Activated CD8-positive, alpha-beta memory T cell treated with anti-CD3 and anti-CD28 coated beads for 48 hours (primary cell): ENCODE data around the gene RBM8A.

Experiments
- DNase-seq, 3 experiments: peaks; one replicate each; pipeline ENCODE4 v3.0.0-alpha.2; 2020; ENCODE audit warnings: low read depth in 2 of 3, low spot score in 2 of 3

Gene RBM8A

DNA sequence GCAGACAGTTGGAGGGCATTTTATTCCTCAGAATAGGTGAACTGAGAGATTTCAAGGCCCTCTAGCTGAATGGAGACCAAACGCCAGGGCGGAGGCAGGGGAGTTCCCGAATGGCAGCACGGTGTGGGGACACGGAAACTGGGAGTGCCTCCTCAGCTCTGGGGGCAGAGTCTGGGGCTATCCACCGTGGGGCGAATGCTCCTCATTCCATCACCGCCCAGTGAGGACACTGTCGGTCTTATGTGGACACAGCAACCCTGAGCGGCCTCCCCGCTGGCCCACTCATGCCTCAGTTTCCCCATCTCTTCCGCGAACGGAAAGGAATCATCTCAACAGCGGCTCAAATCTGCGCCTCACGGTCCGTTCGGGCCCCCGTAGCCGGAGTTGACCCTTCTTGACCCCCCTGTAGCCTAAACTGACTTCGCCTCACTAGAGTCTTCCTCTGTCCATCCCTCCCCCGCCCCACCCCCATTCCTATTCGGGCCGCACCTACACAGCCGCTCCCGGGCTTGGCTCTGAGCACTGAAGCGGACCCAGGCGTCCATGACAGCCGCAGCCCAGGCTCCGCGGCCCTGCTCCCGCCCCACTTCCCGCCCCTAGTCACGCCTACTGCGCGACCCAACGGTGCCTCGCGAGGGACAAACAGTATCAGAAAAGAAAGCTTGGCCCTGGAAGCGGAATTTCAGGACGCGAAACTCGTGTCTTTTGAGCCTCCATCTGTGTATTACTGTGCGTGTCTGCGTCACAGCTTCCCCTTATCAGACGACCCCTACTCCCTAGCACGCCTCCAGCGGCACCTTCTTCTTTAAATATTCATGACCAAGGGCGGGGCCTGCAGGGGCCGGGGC is 8.9 kb downstream of the RBM8A start, which contains the start of gene PEX11B:
Gene PEX11B, minus strand, starts transcription at position 574 of the 848 bp plus-strand sequence. Its CDS starts 29 bp downstream, at position 545.
- DNase-seq, result peak; percentile 72 to 85 (median 76)

DNA sequence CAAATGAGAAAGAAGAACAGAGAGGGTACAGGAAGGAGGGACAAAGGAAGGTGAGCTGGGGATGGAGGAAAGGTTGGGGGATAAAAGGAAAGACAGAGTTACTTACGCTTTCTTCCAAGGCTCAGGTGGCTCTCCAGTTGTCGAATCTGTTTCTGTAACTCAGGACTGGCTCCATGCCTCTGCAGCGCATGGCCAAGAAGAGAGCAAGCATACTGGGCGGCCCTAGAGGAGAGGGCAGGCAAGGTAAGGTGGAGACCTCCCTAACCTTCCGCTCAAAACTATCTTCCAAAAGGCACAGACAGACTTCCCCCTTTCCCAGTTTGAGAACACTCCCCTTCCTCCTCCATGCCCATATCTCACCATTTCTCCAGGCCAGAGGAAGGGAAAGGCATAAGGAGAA is 9.7 kb downstream of the RBM8A start:
- no peak for DNase-seq

DNA sequence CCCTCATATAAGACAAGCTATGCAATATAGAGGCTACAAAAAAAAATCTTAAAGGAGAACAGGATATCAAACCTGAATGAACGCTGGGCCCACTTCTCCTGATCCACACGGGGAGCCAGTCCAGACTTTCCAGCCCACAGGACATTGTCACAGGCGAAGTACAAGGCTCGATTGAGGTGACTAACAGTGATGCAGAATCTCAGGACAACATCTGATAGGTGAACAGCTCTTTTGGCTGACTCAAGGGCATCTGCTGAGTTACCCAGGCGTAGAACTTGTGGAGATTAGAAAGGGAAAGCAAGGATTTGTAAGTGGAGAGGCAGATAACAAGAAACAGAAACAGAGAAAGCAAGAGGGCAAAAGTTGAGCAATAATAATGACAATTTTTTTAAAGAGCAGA is 10.5 kb downstream of the RBM8A start:
- no peak for DNase-seq

DNA sequence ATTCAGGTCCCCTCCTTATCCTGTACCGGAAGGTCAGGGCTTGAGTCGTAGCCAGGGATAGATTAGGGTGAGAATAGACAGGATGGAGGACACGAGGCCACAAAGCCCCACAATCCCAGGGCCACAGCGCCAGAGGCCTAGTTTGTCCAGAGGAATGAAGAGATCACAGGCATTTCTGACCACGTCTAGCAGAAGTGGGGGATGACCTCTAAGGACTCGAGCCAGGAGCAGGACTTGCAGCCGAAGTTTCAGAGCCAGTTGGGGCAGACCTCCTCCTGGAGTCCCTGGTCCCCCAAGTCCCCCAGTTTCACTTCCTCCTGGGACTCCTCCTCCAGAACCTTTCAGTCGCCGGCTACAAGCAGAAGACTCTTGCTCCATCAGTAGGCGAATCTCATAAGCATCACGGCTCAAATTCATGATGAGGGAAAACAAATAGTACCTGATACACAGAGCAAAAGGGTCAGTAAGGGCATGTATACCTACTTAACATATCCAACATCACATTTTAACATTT is 15.1 kb downstream of the RBM8A start:
- no peak for DNase-seq

DNA sequence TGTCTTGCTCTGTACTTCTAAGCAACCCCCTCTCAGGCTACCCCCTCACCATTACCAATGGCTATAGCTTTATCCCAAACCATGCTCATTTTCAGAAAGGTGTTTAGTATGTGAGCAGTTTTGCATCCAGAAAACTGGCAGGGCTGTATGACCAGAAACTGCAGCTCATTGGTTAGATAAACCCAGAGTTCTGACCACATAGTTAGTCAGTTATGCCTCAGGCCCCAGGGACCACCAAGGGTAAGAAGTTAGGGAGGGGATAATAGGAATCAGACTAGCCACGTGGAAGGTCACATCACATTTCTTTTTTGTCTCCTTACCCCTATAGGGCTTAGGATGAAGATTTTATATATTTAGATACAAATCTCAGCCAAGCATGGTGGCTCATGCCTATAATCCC is 18.6 kb downstream of the RBM8A start:
- no peak for DNase-seq

DNA sequence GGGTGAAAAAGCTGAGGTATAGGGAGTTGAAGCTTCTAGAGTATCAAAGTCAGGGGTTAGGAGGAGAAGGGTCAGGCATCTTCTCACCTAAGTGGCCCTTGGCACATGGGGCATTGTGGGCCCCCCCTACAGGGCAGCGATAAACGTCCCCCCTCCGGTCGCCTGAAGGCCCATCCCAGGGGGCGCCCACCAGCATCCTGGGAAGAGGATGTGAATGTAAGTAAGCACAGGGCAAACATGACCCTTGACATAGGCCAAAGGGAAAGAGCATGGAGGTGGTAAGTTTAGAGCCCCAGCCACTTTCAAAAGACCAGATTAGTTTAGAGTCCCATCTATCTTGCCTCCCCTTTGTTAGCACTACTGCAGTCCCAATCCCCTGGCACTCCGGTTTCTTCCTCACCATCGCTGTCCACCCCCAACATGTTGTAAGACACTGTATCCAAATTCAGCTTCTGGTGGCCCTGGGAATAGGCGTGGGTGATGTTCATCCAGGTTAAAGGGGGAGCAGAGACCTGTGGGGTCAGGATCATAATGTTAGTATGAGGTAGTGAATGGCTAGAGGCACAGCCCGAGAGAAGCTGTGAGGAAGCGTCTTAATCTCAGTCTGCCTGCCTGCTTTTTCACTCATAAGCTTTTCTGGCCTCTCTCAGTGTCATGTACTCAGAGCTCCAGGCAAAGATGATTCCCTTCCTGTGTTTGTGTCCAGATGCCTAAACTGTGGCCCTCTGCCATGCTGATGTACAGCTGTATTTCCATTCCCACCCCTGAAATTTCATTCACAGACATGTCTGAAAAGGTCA is 20.1 kb downstream of the RBM8A start:
- no peak for DNase-seq

DNA sequence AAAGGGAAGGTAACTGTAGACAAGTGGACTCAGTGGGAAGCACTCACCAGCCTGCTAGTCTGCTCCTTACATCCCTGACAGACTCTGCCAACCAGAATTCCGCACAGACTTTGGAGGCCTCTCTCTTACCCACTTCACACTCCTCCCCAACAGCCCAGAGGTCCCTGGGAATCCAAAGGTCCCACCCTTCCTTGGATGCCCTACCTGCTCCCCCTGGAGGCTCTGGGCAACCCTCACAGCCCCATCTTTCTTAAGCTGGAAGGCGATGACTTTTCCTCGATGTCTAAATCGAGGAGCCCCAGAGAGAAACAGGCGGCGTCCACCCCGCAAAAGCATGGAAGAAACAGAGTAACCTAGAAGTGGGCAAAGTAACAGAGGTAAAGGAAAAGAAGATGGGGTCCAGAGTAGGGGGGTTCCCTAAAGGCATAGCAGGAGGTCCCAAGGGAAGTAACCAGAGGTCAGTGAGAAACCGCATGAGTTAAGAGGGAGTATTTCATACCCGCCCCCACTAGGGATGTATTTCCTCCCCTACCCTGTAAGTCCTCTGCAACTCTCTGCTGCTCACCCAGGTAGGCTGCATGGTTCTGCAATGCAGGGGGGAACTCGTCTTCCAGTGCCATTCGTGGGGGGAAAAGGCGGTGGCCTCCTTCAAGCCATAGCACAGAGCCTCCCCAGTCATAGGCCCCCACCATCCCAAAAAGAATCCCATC is 25.8 kb downstream of the RBM8A start:
- DNase-seq, result no peak

DNA sequence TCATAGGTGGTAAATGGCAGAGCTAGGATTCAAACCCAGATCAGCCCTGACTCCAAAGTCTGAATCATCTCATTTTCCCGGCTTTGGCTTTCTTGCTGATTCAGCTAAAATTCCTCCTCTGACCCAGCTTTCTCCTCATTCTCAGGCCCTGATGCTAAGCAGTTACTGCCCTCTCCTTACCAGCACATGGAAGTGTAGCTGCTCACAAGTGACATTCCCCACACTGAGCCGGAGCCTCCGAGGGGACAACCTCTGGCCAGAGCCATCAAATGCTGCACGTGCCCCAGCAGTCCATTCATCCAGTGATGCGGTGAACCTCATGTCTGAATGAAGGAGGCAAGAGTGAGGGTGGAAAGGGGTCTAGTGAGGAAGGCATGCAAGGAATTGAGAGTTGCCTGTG is 28.5 kb downstream of the RBM8A start:
- DNase-seq, result no peak

DNA sequence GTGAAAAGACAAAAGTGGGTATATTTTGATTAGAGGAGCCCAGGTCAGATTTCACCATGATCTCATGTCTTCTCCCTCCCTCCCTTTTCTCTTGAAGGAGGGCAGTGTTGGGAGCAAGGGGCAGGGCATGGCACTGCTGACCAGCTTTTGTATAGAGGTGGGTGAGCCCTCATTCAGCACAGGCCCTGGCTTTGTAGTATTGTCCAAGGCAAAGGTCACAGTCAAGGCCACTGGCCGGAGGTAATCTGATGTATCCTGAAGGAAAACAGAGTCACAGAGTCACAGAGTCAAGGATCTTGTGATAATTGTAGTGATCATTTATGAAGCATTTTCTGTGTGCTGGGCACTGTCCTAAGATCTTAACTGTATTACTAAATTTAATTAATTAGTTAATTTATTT is 29.3 kb downstream of the RBM8A start:
- DNase-seq, result no peak

DNA sequence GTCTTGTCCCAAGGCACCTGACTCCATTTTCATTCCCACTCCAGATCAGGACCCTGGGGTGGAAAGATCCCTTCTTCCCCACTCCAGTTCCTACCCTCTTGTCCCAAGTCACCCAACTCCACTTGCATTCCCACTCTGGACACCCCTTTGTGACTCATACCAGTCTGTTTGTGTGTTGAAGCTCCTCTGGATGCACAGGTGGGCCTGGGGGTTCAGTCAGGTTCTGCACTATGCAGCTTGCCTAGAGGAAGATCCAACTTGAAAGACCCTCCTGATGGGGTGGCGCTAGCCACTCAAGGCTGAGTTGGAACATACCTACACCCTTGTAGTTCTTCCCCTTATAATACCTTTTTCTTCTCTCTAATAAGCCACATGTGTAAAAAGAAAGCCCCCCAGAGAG is 31.8 kb downstream of the RBM8A start:
- no peak for DNase-seq

DNA sequence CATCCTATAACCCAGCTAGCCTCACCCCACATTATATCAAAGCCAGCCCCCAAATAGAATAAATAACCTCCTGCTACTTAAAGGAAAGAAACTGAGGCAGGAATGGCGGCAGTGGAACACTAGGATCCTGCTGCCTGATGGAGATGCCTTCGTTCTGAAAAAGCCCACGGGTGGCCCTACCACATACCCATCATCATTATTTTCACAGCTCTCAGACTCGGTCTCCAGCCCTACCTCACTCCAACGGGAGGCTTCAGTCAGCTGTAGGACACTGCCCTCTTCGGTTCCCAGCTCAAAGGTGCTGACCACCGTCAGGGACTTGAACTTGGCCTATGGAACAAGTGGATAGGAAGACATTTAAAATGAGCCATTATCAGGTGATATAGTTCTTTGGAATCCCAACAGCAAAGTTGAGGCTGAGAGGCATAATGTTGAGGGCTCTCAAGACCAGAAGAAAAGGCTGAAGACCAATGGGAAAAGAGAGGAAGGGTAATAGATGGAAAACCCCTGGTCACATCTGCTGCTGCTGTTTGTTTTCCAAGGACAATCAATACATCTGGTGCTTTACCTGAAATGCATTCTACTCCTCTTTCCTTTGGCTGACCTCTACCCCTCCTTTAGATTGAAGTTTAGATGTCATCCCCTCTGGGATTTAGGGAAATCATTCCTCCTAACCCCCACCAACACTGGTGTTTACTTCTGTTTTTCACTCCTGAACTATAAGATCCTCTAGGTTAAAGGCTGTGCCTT is 33.8 kb downstream of the RBM8A start:
- DNase-seq, result no peak

DNA sequence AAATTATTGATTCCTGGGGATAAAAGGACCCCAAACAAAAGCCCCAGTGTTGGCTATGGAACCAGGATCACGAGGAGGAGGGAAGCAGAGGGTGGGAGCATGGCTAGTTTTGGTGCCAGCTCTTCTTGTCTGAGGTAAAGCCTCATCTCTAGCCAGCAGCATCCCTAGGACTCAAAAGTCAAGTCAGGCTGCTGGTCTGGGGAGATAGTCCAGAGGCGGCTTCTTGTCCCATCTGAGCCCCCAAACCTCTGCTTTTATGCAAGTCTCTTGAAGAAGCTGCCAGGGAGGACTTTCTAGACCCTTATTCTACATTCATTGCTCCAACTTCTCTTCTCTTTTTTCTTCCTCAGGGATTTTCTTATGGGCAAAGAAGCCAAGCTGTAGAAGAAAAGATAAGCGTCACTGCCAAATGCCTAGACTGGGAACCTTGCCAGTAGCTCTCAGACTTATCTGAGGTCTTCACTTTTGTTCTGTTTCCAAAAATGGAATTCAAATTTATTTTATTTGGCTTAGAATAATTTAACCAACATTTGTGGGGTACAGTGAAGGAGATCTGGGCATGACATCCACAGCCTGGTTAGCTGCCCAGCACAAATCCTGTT is 34.7 kb downstream of the RBM8A start:
- no peak for DNase-seq

DNA sequence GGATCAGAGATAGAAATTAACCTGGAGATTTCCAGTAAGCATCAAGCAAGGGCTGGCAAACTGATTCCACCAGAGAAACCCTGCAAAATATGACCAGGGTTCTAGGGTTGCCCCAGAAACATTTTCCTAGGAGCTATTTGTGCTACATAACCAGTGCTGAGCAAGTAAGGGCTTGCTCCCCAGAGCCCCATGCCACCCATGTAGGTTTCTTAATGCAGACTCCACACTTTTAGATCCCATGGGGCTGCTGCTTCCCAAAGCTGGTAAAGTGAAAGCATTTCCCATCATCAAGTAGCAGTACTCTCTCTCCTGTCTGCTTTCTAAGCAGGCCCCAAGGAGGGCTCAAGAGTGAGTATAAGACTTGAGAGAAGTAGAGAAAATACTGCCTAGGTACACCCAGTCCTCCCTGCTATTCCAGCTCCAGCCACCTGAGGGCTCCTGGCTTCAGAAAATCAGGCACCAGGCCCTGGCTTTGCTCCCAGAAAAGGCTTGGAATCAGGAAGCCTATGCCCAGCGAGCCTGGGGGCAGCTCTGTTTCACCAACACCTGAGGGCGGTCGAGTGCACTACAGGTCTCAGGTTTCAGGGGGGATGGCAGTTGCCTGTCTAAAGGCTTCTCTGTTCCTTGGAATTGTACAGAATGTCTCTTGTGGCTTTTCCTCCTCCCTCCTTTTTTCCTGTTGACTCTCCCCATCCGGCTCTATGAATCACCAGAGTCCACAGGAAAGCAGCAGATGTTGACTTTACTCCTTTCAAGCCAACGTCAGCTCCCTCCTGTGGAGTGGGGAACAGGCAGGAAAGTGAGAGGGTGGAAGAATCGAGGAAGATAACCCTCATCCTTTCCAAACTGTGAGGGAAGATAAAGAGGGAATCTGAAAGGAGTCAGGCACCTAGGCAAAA is 35.4 kb downstream of the RBM8A start:
- peak in 1 of 3 experiments; percentile 8 for DNase-seq

DNA sequence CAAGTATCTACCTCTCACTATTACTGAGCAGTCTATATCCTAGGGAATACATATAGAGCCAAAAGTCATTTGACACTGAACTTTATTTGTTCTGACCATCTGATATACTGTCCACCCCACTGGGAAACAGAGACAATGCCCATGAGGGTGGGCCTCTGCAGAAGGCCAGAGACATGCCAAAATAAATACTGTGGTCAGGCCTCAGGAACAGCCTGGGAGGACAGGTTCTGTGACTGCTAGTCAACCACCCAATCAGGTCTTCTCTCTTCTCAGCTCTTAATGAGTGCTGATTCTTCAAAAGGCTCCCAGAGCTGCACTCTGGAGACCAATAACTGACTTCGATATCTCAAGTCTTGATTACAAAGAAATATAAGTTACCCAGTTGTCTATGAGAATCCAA is 36.1 kb downstream of the RBM8A start:
- no peak for DNase-seq

DNA sequence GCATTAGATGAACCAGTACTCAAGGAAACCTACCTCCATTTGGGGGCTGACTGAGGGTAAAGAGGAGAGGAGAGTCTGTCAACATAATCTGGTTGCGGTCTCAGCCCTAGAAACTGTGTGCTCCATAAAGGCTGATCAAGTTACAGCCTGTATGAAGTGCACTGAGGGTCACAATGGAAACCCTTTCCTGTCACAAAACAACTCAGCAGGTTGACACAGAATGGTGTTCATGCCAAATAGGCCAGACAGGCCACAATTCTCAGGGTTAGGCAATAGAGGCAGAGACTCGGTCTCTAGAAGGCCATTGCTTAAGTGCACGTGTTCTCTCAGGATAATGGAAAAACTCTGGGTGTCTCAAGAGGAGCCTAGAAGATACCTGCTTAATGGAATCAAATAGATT is 37.6 kb downstream of the RBM8A start:
- no peak for DNase-seq

DNA sequence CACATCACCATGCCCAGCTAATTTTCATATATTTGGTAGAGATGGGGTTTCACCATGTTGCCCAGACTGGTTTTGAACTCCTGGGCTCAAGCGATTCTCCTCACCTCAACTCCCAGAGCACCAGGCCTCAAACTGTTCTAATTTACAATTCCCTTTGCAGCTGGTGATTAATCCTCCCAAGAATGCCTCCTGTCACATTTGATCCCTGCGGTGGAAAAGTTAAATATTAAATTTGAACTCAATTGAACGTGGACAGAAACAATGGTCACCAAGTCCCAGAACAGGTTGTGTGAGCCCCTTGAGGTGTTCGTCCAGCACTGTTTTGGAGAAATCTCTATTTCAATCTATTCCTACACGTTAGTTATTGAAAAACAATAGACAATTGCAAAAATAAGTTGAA is 39.7 kb downstream of the RBM8A start:
- no peak for DNase-seq

DNA sequence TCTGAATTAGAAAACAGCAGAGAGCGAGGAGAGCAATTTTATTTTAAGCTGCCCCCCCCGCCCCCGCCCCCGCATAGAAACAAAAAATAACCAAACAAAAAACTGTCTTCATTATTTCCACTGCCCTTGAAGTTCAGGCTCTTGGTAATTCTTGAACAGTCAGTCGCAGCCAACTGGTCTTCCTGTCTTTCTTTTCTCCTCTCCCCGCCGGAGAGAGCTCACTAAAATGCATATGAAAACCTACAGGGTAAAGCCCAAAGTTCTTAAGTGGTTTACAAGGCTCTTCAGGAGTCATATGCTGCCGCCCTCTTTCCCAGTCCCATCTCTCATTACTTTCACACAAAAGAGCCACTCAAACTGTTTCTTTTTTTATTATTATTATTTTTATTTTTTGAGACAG is 40.5 kb downstream of the RBM8A start:
- no peak for DNase-seq

DNA sequence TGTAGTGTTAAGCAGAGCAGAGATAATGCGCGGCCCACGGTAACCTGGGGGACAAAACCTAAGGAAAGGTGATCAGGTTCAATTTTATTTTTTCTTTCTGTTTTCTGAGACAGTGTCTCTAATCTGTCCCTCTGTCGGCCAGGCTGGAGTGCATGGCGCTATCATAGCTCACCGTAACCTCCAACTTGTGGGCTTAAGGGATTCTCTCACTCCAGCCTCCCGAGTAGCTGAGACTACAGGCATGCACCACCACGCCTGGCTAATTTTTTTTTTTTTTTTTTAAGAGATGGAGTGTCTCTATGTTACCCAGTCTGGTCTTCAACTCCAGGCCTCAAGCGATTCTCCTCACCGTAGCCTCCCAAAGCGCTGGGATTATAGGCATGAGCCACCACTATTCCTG is 40.9 kb downstream of the RBM8A start:
- DNase-seq, result no peak

DNA sequence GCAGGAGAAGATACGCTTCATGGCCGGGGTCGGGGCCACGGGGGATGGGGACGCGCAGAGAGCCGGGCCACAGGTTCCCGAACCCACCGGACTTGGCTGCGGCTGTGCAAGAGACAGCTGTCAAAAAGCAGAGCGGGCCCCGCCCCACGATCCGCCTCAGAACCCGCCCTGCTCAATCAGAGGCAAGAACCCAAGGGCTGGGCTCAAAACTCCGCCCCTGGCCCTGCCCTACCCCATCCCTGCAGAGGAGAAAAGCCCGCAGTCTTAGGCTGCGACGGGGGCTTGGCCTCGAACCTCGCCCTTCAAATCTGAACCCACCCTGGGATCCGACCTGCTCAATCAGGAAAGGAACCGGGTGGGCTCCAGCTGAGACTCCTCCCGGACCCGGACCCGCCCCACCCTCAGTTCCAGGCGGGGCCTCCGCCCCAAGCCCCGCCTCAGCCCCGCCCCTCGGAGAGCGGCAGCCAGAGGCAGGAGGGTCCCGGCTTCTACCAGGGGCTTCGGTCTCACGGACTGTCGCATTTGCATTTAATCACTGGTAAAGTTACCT is 41.5 kb downstream of the RBM8A start, which contains the start of gene ANKRD35:
Gene ANKRD35, minus strand, starts transcription at position 129 of the 550 bp plus-strand sequence. Its CDS starts 108 bp downstream, at position 21.
- DNase-seq, result peak; percentile 62 to 73 (median 65)
